K562 (cell line): ENCODE measurements around the gene ZNF648. TPM values are rescaled to one million over a fixed set of nuclear protein-coding genes. Genes with fewer than 3 reads are reported as not detected.

Experiments
- CCNT2 ChIP-seq: IDR thresholded peaks from 2 replicates; pipeline ENCODE4 v1.6.1; 2011; ENCODE audit warnings: borderline replicate concordance, low read depth, mild to moderate bottlenecking, moderate library complexity, mixed read lengths, low read length; ENCODE audit not compliant: insufficient read length; ENCODE audit errors: extremely low read depth
- RCOR1 ChIP-seq, 2 experiments: IDR thresholded peaks; 2 replicates each; pipeline ENCODE4 v1.6.1; 2012; ENCODE audit warnings: low read depth in 2 of 2, low read length in 2 of 2, borderline replicate concordance in 1 of 2, improper control_type of control experiment in 1 of 2
- SAFB ChIP-seq: fragments of 200-400 bp; formaldehyde crosslinking; IDR thresholded peaks from 2 replicates; pipeline ENCODE4 v1.6.1; 2017; ENCODE audit warnings: low read depth, low read length, borderline replicate concordance
- ZNF239 ChIP-seq: fragments of 250-450 bp; sonication (Bioruptor Pico); IDR thresholded peaks from 2 replicates; pipeline ENCODE4 v1.4.0; 2020; ENCODE audit warnings: mild to moderate bottlenecking
- polyA plus RNA-seq, 8 experiments: library from polyadenylated mRNA; depleted of rRNA in 4 of 8; stranded (reverse) in 5 of 8; unstranded in 3 of 8; fragments of >200 nt; fragmentation: Nextera tagmentation in 2 of 8; fragmentation: Illumina TruSeq in 1 of 8; extraction: Ambion mirVana in 2 of 8; extraction: Trizol in 1 of 8; gene quantifications; 2 replicates each; pipeline versions ENCODE4 v1.2.1 to v1.2.3, GENCODE V29; 2011 to 2014; ENCODE audit warnings: inconsistent platforms in 1 of 8, missing spikeins in 1 of 8
- total RNA-seq, 7 experiments: library from RNA; depleted of rRNA in 6 of 7; stranded (reverse); fragments of >200 nt in 6 of 7; fragmentation: Illumina TruSeq in 2 of 7; extraction: Trizol in 2 of 7; gene quantifications; 2 replicates each; pipeline versions ENCODE4 v1.2.1 to v1.2.3, GENCODE V29; 2011 to 2021; ENCODE audit warnings: low replicate concordance in 1 of 7
- TF ChIP-seq, protein P1 (sequence below): sonication (generic); formaldehyde crosslinking; IDR thresholded peaks from 2 replicates; pipeline ENCODE4 v1.8.1; 2023; ENCODE audit warnings: mild to moderate bottlenecking, missing genetic modification reagents
- TF ChIP-seq, protein P2 (sequence below): fragments of 250-450 bp; sonication (Bioruptor Pico); IDR thresholded peaks from 2 replicates; pipeline ENCODE4 v1.5.0; 2022; ENCODE audit warnings: mild to moderate bottlenecking
- TF ChIP-seq, protein P3 (sequence below): fragments of 450-650 bp; IDR thresholded peaks from 2 replicates; pipeline ENCODE4 v1.6.1; 2016; ENCODE audit warnings: mild to moderate bottlenecking

The ZNF648 gene
- total and polyA plus RNA-seq, 9 of the 15 experiments (the other 6 are each of a cell fraction or from before 2014, with no cell fraction given), result 0.06 to 0.27 (median 0.18) TPM; not detected in 2

DNA sequence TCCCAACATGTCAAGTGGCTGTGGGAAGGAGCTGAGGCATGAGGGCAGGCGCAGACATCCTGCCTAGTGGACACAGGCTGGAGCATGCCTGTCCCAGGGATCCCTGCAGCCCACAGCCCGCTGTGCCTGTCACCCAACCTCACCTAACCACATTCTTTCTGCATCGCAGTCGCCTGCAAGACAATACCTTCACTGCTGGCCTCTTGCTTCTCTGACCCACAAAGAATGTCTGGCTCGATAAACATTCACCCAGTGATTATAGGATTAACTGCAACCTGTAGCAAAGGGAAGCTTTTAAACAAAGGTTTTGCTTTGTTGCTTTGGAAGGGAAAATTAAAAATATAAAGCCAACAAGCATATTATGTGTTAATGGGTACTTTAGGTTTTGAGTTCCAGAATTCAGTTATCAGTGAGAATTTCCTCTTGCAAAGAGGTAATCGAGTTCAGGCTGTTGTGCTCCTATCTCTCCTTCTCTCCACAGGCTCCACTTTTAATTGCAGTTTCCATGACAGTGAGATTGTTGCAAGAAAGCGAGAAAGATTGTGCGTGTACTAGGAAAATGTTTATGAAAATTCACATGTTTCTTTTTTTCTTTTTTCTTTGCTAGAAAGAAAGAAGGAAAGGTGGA, 40.0 kb upstream of the ZNF648 start (continued):
- TF ChIP-seq, protein P1, sequence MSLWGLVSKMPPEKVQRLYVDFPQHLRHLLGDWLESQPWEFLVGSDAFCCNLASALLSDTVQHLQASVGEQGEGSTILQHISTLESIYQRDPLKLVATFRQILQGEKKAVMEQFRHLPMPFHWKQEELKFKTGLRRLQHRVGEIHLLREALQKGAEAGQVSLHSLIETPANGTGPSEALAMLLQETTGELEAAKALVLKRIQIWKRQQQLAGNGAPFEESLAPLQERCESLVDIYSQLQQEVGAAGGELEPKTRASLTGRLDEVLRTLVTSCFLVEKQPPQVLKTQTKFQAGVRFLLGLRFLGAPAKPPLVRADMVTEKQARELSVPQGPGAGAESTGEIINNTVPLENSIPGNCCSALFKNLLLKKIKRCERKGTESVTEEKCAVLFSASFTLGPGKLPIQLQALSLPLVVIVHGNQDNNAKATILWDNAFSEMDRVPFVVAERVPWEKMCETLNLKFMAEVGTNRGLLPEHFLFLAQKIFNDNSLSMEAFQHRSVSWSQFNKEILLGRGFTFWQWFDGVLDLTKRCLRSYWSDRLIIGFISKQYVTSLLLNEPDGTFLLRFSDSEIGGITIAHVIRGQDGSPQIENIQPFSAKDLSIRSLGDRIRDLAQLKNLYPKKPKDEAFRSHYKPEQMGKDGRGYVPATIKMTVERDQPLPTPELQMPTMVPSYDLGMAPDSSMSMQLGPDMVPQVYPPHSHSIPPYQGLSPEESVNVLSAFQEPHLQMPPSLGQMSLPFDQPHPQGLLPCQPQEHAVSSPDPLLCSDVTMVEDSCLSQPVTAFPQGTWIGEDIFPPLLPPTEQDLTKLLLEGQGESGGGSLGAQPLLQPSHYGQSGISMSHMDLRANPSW (CRISPR knock-in tag), result no peak
- TF ChIP-seq RCOR1 (IDR thresholded peaks at IDR 0.05; ENCODE audit: borderline replicate concordance in 1 of 2, low read depth in 2 of 2, low read length in 2 of 2), result no peak
- TF ChIP-seq, protein P2, sequence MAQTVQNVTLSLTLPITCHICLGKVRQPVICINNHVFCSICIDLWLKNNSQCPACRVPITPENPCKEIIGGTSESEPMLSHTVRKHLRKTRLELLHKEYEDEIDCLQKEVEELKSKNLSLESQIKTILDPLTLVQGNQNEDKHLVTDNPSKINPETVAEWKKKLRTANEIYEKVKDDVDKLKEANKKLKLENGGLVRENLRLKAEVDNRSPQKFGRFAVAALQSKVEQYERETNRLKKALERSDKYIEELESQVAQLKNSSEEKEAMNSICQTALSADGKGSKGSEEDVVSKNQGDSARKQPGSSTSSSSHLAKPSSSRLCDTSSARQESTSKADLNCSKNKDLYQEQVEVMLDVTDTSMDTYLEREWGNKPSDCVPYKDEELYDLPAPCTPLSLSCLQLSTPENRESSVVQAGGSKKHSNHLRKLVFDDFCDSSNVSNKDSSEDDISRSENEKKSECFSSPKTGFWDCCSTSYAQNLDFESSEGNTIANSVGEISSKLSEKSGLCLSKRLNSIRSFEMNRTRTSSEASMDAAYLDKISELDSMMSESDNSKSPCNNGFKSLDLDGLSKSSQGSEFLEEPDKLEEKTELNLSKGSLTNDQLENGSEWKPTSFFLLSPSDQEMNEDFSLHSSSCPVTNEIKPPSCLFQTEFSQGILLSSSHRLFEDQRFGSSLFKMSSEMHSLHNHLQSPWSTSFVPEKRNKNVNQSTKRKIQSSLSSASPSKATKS (CRISPR knock-in tag), result no peak
- TF ChIP-seq SAFB, result no peak
- TF ChIP-seq, protein P3, sequence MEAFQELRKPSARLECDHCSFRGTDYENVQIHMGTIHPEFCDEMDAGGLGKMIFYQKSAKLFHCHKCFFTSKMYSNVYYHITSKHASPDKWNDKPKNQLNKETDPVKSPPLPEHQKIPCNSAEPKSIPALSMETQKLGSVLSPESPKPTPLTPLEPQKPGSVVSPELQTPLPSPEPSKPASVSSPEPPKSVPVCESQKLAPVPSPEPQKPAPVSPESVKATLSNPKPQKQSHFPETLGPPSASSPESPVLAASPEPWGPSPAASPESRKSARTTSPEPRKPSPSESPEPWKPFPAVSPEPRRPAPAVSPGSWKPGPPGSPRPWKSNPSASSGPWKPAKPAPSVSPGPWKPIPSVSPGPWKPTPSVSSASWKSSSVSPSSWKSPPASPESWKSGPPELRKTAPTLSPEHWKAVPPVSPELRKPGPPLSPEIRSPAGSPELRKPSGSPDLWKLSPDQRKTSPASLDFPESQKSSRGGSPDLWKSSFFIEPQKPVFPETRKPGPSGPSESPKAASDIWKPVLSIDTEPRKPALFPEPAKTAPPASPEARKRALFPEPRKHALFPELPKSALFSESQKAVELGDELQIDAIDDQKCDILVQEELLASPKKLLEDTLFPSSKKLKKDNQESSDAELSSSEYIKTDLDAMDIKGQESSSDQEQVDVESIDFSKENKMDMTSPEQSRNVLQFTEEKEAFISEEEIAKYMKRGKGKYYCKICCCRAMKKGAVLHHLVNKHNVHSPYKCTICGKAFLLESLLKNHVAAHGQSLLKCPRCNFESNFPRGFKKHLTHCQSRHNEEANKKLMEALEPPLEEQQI, result no peak
- TF ChIP-seq ZNF239 (CRISPR knock-in tag), result no peak
- no peak for TF ChIP-seq CCNT2
